Omental fat pad (tissue), 4 donors: ENCODE measurements around the gene LRGUK. TPM values are rescaled to one million over a fixed set of nuclear protein-coding genes. Genes with fewer than 3 reads are reported as not detected.

ENCODE experiments used
- ATAC-seq: fragments of 150-250 bp; one replicate; pipeline ENCODE4 v1.9.1; 2016; ENCODE audit warnings: mild to moderate bottlenecking, moderate library complexity; ENCODE audit not compliant: low FRiP score
- DNase-seq: peaks from one replicate; pipeline ENCODE4 v3.0.0-alpha.2; 2019; ENCODE audit warnings: low spot score
- CTCF ChIP-seq, 3 donors: fragments of 450-650 bp; IDR thresholded peaks; one replicate each; pipeline ENCODE4 v1.5.1; 2016 to 2017; ENCODE audit warnings: antibody characterized with exemption in 3 of 3, mild to moderate bottlenecking in 3 of 3, moderate library complexity in 2 of 3
- total RNA-seq, 4 donors: library from RNA; depleted of rRNA; stranded (reverse); fragments of >200 nt; gene quantifications; one replicate each; pipeline ENCODE4 v1.1.0, GENCODE V29; 2016

LRGUK gene
- total RNA-seq, 4 donors from 2014 or later = 0.16 to 1.2 (median 0.51) TPM

DNA sequence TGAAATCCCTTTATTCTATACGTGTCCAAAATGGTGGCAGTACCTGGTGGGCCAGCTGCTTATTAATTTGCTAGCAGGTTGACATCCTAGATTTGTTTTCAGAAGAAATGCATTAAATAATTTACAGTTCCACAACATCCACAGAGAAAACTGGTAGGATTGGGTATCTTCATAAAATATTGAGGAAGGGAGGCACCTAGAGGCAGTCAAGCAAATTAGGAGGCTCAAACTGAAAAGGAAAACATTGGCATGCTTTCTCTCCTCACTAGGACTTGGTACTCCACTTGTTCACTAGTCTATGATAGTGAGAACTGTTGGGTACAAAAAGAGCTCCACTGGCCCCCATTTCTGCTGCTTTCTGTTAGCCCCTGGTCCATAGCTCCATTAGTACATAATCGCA, 18.3 kb upstream of the LRGUK start:
- ATAC-seq (no peak), DNase-seq (no peak)
- no peak for TF ChIP-seq CTCF (IDR thresholded peaks at IDR 0.05)

DNA sequence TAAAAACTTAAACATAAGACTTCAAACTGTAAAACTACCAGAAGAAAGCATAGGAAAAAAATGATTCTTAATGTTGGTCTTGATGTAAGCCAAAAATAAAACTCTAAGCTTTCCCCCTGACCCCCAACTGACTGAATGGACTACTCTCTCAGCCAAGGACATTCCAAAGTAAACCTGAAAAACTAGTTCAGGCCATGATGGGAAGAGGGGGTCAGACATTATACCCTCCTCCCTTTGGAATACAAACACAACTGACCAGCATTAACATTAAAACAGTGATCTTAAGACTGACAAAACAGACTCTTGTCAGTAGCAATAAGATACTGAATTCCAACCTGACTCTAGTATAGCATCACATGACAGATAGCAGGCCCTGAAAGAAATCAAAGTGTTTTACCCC, 13.5 kb upstream of the LRGUK start:
- DNase-seq (no peak), ATAC-seq (no peak)
- no peak for TF ChIP-seq CTCF (IDR thresholded peaks at IDR 0.05)

DNA sequence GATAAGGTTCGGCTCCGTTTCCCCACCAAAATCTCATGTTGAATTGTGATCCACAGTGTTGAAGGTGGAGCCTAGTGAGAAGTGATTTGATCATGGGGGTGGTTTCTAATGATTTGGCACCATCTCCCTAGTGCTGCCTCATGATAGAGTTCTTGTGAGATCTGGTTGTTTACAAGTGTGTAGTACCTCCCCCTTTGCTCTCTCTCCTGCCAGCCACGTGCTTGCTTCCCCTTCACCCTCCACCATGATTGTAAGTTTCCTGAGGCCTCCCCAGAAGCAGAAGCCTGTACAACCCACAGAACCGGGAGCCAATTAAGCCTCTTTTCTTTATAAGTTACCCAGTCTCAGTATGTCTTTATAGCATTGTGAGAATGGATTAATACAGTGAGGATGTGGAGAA, 12.1 kb upstream of the LRGUK start:
- ATAC-seq (no peak), DNase-seq (no peak)
- no peak for TF ChIP-seq CTCF (IDR thresholded peaks at IDR 0.05)

- TF ChIP-seq CTCF (IDR thresholded peaks at IDR 0.05) = no peak
- DNase-seq (no peak), ATAC-seq (no peak)
Observed at GRCh38 chr7:134120405-134120804, 6.7 kb upstream of the LRGUK start.

GRCh38 chr7:134121632-134122139, 5.5 kb upstream of the LRGUK start:
- DNase-seq (no peak), ATAC-seq (no peak)
- no peak for TF ChIP-seq CTCF (IDR thresholded peaks at IDR 0.05)

- no peak for TF ChIP-seq CTCF (IDR thresholded peaks at IDR 0.05)
- ATAC-seq (no peak), DNase-seq (no peak)
Observed at GRCh38 chr7:134122980-134123379, 4.2 kb upstream of the LRGUK start.

DNA sequence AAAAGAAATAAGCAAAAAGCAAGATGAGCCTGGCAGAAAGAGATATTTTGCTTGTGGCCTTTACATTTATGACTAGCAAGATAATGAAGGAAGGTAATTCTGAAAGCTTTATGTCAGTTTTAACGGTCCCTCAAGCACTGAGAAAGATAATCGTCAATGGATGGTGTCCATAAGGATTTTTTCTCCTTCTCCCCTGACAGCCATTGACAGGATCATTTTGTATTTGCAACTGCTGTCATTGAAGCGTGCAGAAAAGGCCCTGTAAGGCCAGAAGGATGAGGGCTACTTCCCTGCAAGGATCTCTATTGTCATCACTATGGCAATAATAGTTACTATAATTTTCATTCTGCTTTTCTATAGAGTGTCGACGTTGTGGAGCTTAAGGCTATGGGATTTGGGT, 994 bp upstream of the LRGUK start:
- ATAC-seq (no peak), DNase-seq (no peak)

More for the DNA sequence above, 994 bp upstream of the LRGUK start:
- TF ChIP-seq CTCF (IDR thresholded peaks at IDR 0.05) = no peak
